ENCODE measurements around the gene ZNF155.

DNA sequence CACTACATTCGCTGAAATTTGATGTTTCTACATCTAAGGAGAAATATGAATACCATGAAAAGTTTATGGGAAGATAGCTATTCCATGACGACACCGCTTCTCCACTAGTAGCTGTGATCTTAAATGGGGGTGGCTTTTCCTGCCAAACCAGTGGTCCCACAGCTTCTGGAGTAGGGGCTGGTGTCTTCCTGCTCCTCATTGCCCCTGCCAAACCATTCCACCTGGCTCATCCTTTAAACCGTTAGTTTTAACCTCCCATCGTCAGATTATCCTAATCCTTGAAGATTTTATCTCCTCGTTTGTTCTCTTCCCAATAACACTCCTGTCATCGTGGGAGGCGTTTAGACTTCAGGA is 18.2 kb downstream of the ZNF155 start:
- TF ChIP-seq, protein P1, sequence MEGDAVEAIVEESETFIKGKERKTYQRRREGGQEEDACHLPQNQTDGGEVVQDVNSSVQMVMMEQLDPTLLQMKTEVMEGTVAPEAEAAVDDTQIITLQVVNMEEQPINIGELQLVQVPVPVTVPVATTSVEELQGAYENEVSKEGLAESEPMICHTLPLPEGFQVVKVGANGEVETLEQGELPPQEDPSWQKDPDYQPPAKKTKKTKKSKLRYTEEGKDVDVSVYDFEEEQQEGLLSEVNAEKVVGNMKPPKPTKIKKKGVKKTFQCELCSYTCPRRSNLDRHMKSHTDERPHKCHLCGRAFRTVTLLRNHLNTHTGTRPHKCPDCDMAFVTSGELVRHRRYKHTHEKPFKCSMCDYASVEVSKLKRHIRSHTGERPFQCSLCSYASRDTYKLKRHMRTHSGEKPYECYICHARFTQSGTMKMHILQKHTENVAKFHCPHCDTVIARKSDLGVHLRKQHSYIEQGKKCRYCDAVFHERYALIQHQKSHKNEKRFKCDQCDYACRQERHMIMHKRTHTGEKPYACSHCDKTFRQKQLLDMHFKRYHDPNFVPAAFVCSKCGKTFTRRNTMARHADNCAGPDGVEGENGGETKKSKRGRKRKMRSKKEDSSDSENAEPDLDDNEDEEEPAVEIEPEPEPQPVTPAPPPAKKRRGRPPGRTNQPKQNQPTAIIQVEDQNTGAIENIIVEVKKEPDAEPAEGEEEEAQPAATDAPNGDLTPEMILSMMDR (conservative IDR thresholded peaks at IDR 0.05 in 1 of 2, IDR thresholded peaks at IDR 0.05 in 1 of 2; ENCODE audit: low read depth in 1 of 2, low read length in 2 of 2), result no peak
- TF ChIP-seq EZH2 (IDR thresholded peaks at IDR 0.05; ENCODE audit: low read length, missing control alignments), result no peak

All from fibroblast of lung (primary cell).